GM19395 (cell line): ENCODE measurements around the gene AGR3.
"Not testable (repeated sequence)": the region's sequence is repeated elsewhere in the genome, so short reads cannot be mapped to it uniquely, and the experiment has no call there.

Experiments
- ATAC-seq: cut with Tn5 transposase; IDR thresholded peaks from one replicate; pipeline ENCODE4 v1.9.1; 2021; ENCODE audit warnings: mild to moderate bottlenecking, moderate library complexity; ENCODE audit not compliant: unreplicated experiment

Gene AGR3

DNA sequence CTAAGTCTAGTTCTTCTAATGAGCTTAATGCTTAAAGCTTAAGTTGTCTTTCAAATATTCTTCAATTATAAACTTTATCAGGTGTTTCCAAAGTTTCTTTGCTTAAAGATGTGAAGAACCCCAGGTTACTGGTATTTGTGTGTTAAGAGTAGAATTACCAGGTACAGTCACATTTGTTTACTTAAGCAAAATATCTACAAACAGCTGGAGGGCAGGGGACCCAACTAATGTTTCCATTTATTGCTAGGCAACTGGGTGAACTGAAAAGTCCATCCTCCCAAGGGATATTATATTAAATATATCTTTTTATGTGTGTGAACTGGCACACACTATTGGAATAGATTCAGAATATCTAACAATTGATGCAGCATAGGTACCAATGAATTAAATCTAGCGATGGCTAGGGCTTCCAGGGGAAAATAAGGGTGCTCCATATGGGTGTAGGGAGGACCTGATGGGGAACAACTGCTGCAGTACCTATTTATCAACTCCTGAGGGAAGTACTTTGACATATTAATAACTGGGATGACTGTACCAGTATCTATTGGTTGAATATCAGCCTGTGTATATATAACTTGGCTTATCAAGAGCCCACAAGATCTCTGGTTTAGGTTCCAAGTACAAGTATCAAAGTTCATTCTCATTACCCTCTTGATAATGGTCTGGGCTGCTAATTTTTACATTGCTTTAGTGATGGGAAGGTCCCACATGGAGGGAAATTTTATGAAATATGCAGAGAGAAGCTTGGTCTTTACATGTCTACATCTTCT lies 10.3 kb upstream of the AGR3 start:
- ATAC-seq = no peak

DNA sequence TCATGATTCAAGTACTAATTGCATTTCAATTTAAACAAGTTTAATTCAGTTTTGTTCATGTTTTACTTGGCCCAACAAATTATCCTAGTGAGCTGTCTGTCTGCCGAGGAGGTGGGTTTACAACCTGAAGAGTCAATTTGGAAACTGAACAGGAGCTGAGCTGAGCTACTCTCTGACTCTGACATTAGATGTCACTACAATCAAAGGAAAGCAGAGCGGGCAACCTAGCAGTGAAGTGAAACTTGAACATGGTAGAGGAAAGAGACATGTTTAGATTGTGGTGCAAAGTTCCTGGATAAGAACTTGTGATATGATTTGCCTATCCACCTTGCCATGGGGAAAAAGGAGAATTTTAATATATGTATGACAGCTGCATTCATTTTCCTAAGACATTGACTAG lies 9.6 kb upstream of the AGR3 start:
- peak; percentile 67 for ATAC-seq

DNA sequence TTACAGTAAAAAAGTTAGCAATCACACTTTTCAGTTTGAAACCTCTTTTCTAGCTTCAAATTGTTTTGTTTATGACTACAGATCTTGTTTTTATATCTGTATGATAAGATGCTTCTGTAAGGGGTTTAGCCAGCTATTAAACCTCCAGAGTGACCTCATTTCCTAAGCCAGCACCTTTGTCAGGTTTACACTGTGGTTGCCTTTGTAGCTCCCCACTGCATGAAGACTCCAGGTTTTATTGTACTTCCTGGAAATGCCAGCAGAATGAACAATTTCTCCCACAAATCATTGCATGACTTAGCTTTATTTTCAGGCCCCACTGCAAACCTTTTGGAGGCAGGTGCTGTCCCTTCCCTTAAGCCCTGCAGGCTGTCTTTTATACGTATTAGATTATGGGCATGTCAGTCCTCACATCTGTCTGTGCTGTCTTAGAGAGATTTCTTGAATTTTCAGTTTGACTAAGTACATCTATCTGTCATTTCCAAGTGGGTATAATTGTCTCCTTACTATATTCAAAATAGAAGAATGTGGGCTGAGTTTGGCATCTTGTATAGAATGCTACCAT lies 8.2 kb upstream of the AGR3 start:
- ATAC-seq = no peak

DNA sequence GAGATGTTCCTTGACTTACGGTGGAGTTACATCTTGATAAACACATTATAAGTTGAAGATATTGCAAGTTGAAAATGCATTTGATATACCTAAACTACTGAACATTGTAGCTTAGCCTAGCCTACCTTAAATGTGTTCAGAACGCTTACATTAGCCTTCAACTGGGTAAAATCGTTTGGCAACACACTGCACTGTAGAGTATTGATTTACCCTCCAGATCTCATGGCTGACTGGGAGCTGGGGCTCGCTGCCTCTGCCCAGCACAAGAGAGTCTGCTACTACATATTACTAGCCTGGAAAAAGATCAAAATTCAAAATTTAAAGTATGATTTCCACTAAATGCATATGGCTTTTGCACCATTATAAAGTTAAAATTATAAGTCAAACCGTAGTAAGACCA lies 7.5 kb upstream of the AGR3 start:
- ATAC-seq = no peak

DNA sequence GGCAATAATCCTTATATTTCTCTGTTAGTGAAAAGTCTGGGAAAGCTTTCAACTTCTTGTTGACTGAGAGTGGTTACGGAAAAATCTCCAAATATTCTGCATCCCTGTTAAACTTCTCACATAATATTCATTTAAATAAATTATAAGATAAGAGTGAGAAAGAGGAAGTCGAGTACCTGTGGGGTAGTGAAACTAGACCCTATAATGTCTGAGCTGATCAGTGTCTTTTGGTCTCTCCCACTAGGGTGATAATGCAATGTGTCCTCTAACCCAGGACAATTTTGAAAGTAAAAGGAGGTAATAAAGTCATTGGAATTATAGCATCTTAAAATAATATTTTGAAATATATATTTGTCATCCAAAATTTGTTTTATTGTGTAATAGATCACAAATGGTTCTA lies 2.1 kb upstream of the AGR3 start:
- ATAC-seq = no peak

DNA sequence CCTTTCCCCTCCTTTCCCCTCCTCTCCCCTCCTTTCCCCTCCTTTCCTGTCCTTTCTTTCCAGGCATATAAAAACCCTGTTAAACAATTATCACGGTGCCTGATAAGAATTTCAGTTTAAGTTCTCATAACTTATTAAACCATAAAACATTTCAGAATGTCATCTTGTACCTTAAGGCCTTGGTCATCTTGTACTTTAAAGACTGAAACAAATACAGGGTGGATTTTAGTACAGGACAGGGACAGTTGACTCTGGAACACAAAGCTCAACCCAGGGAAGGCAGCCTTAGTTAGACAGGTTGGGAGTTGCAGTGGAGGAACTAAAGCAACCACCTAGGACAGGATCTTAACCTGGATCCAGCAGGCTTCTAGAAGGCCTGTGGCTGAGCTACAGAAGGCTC lies 1.2 kb downstream of the AGR3 start:
- no peak for ATAC-seq

DNA sequence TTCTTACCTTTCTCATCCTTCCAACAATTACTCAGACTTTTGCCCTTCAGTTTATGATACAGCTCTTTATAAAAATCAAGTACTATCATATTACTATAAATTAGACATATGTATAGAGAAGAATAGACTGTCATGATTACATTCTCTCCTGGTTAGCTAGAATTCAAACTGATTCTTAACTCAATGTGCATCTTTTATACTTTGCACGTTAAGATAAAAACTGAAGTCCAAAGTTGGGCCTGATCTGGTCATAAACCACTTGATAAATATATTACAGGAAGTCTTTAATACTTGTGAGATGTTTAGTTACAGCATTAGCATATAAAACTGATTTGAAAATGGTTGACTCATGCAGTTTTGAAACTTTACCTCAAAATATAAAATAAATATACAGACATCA lies 2.6 kb downstream of the AGR3 start:
- ATAC-seq = no peak

DNA sequence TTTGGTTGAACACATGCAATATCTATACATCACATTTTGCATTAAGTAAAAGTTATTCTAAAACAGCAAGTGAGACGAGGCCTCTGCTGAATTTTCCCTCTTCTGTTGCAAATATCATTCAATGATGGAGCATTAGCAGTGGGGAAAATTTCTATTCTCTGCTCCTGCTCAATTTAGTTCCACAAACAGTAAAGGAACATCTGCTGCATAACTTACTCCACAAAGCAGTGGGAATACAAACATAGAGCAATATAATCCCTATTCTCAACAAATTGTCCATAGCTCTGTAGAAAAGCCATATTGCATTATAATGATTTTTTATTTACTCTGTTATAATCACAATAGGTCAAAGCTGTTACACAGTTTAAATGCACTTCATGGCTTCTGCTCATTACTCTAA lies 5.9 kb downstream of the AGR3 start:
- no peak for ATAC-seq

DNA sequence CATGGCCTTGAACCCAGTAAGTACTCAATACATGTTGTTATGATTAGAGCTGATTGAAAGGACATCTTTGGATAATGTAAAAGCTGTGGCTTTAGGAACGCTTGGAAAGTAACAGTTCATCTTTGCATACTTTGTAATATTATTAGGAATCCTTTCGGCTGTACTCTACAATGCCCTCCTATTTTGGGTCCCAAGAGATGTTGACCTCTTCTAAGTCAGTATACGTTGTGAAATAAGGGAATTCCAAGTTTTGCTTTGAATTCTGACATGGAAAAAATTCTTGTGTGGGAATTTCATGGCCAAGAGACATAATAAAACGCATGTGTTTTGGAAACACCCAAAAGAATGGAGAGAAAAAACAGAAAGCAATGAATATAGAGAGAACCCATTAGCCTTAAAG lies 7.7 kb downstream of the AGR3 start:
- ATAC-seq = no peak

DNA sequence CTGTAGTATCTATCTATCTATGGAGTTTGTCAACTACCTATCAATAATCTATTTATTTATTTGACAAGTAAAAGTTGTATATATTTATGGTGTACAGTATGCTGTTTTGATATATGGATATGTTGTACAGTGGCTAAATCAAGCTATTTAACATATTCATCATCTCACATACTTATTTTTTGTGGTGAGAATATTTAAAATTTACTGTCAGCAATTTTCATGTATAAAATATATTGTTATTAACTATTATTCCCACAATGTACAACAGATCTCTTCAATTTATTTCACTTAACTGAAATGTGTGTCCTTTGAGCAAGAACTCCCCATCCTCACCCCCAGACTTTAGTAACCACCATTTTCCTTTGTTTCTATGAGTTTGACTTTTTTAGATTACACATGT lies 14.5 kb downstream of the AGR3 start:
- no peak for ATAC-seq

DNA sequence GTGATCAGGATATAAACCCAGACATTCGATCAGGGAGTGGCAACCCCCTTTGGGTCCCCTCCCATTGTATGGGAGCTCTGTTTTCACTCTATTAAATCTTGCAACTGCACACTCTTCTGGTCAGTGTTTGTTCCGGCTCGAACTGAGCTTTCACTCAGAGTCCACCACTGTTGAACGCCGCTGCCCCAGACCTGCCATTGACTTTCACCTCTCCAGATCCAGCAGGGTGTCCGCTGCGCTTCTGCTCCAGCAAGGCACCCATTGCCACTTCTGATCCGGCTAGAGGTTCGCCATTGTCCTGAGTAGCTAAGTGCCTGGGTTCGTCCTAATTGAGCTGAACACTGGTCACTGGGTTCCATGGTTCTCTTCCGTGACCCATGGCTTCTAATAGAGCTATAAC lies 28.6 kb downstream of the AGR3 start:
- ATAC-seq = not testable (repeated sequence)

DNA sequence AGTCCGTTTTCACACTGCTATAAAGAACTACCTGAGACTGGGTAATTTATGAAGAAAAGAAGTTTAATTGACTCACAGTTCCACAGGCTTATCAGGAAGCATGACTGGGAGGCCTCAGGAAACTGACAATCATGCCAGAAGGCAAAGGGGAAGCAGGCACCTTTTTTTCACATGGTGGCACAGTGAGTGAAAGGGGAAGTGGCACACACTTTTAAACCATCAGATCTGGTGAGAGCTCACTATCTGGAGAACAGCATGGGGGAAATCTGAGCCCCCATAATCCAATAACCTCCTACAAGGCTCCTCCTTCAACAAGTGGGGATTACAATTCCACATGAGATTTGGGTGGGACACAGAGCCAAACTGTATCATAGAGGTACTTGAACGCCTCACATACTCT lies 30.0 kb downstream of the AGR3 start:
- ATAC-seq = no peak

DNA sequence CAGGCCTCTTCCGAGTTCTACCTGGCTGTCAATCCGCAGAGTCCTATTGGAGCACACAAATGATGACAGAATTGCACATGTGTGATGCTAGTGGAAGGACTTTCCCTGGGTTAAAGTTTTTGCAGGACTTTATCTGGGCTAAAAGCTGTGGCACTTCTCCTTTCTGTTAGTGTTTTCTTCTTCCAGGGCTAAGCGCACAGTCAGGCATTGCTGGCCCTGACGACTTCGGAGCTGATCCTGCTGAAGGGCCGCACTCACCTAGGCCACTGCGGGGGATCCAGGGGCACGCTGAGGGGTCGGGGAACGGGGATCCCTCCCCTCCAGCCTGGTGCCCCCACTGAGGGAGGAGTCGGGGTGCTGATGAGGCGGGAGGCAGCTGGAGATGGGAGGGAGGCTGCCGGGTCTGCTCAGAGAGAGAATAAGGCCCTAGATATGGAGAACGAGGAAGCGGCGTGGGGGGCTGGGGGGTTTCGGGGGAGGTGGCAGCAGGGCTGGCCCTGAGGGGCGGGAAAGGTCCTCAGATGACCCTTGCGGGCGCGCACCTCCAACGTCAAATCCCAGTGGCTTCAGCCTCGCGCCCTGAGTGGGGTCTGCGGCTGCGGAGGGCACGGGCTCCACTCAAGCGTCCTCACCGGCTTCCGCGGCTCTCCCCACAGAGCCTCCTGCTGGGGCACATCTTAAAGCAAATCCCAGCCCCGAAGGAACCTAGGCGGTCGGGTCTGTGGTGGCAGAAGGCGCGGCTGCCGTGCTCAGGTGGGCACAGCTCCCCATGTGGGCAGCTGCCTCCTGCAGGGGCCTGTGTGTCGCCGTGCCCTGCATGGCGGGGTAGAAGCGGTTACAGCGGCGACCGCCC lies 30.9 kb downstream of the AGR3 start:
- ATAC-seq = no peak

DNA sequence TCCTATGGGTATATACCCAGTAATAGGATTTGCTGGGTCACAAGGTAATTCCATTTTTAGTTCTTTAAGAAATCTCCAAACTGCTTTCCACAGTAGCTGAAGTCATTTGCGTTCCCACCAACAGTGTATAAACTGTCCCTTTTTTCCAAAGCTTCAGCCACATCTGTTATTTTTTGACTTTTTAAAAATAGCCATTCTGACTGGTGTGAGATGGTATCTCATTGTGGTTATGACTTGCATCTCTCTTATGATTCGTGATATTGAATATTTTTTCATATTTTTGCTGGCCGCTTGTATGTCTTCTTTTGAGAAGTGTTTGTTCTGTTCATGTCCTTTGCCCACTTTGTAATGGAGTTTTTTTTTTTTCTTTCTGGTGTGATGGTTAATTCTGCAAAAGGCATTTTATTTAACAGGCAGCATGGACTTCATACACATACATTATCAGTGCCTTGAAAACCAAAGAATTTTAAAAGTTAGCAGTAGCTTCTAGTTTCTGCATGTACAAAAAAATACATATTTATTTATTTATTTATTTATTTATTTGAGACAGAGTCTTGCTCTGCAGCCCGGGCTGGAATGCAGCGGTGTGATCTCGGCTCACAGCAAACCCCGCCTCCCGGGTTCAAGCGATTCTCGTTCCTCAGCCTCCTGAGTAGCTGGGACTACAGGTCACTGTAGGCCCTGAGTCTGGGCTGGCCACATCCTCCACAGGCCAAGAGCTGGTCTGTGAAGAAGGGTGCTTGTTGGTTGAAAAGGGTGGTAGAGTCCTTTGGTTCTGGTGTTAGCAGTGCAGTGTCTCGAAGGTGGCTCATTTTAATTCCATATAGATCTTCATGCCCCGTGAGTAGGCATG lies 32.3 kb downstream of the AGR3 start:
- no peak for ATAC-seq

DNA sequence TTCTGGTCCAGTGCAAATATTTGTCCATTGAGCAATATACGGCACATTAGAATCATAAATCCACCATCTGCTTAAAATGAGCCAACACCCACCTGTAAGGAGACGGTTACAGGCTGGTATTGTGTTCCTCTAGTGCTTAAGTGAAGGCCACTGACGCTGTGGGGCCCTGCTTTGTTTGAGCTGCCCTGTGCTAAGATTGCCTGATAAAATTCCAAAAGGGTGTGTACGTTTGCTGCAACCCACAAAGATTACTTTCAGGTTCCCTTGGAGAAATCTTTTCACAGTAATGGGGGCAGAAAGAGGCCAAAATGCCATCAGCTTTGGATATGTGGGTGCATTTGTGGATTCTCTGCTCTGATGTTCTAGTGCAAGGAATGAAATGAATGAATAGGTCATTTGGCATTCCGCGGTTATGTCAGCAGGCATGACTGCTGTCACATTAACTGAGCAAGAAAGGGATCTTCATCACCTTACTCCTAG lies 34.4 kb downstream of the AGR3 start:
- ATAC-seq = no peak

DNA sequence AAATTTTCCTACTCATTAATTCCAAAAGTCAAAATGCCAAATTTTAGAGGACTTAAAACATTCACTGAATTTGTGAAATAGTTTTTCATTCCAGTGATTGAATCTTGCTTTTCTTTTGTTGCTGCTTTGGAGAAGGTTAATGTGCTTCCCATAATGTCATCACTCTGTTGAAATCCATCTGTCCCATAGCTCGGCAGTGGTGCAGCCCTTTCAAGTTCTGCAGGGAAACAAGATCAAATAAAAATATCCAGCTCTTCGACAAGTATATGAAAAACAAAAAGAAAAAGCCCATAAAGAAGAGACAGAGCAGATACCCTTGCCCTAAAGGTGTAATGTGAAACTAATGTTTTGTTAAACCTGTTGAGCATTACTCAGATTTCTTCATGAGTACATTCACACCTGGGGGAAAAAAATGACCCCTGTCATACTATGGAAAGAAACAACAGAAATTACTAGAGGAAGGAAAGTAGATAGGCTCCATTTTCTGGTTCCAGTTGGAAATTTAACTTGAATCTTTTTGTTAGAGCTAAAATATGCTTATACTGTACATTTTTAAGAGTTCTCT lies 35.1 kb downstream of the AGR3 start:
- ATAC-seq = no peak

DNA sequence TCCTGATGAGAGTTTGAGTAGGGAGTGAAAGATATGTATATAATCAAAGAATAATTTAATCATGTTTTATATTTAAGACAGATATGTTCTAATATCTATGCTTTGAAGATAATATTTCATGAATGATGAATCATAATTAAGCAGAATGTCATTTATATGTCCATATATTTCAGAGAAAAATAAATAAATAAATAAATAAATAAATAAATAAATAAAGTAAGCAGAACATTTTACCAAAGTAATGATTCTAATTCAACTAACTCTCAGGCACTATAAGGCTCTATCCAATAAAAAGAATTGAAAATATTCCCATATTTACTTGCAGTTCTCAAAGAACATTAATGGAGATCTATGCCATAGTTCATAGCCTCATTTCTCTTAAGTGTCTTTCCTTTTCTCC lies 36.0 kb downstream of the AGR3 start:
- no peak for ATAC-seq

DNA sequence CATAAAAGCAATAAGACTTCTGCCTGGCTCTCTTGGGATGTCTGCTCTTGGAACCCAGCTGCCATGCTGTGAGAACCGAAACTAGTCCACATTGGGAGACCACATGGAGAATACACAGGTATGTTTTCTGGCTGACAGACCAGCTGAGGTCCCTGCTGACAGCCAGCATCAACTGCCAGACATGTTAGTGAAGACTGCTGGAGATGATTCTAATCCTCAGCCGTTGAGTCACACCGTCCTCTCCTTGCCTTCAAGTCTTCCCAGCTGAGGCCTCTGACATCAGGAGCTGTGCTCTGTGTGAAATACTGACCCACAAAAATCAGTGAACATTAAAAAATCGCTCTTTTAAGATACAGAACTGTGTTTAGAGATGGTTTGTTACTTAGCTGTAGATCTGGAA lies 40.1 kb downstream of the AGR3 start:
- ATAC-seq = no peak

DNA sequence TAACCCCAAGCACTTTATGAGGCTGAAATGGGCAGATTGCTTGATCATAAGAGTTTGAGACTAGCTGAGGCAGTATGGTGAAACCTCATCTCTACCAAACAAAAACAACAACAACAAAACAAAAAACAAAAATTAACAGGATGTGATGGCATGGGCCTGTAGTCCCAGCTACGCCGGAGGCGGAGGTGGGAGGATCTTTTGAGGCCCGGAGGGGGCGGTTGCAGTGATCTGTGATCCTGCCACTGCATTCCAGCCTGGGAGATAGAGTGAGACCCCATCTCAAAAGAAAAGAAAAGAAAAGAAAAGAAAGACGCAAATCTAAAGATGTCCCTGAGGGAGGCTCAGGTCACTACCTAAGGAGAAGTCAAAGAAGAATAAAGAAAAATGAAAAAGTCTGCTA lies 41.7 kb downstream of the AGR3 start:
- no peak for ATAC-seq

DNA sequence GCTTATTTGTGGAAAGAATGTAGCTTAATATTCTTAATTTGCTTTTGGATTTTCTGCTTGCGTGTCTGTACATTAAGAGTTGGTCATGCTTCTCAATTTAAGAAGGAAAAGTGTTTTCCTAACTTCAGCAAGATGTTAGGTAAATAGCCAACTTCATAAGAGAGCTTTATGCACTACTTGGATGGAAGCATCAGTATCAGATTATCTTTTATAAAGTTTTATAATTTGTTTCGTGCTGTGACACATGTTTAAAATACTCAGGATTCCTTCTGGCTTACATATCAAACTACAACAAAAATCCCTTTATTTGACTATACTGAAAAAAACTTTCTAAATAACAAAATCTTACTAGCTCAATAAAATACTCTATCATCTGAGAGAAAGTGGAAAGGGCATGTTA lies 42.1 kb downstream of the AGR3 start:
- ATAC-seq = no peak

DNA sequence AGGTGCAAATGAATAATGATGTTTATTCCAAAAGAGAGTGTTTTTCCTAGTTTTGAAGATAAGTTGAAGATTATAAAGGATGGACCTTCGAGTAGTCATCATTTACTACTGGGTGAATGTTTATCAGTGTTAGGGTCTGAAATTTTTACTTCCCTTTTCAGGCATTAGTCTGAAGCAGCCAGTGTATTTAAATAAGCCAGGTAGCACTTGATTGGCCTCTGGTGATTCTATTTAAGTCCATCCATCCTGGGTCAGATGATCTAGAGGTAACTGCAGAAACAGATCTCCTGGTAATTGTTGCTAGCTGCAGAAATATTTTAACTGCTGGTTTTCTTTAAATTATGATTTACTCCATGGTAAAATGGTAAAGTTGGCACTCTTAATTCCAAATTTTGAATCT lies 42.9 kb downstream of the AGR3 start:
- no peak for ATAC-seq
